ENCODE data around the gene RNF215. TPM values are rescaled to one million over a fixed set of nuclear protein-coding genes. Genes with fewer than 3 reads are reported as not detected.
"Not testable (repeated sequence)": the region's sequence is repeated elsewhere in the genome, so short reads cannot be mapped to it uniquely, and the experiment has no call there.

RNF215 gene
- total RNA-seq, 1 donor from 2014 or later, result 14.9 TPM

GRCh38 chr22:30422481-30423300 lies 35.5 kb upstream of the RNF215 start:
- intact Hi-C loops (cut with micrococcal nuclease), result loop anchor here (10.0 kb wide), 1 partner anchor 658 kb away; the partner anchor contains the start of genes UQCR10 and ZMAT5

- intact Hi-C loops (cut with micrococcal nuclease), result loop anchor here (10.0 kb wide), 1 partner anchor 657 kb away; the partner anchor contains the start of genes UQCR10 and ZMAT5
Observed at GRCh38 chr22:30421695-30422480, 34.7 kb upstream of the RNF215 start.

- intact Hi-C loops (cut with micrococcal nuclease), result loop anchor here (10.0 kb wide), 1 partner anchor 656 kb away; the partner anchor contains the start of genes UQCR10 and ZMAT5
Observed at GRCh38 chr22:30420347-30421125, 33.3 kb upstream of the RNF215 start.

- intact Hi-C loops (cut with micrococcal nuclease), result no loop called here
Observed at GRCh38 chr22:30416837-30417236, 29.6 kb upstream of the RNF215 start.

GRCh38 chr22:30416403-30416802 lies 29.2 kb upstream of the RNF215 start:
- intact Hi-C loops (cut with micrococcal nuclease), result no loop called here

GRCh38 chr22:30414525-30415047 lies 27.4 kb upstream of the RNF215 start:
- intact Hi-C loops (cut with micrococcal nuclease), result no loop called here

- intact Hi-C loops (cut with micrococcal nuclease), result no loop called here
Observed at GRCh38 chr22:30413745-30414524, 26.7 kb upstream of the RNF215 start.

- intact Hi-C loops (cut with micrococcal nuclease), result no loop called here
Observed at GRCh38 chr22:30413001-30413400, 25.8 kb upstream of the RNF215 start.

GRCh38 chr22:30411780-30412179 lies 24.6 kb upstream of the RNF215 start:
- intact Hi-C loops (cut with micrococcal nuclease), result no loop called here

GRCh38 chr22:30408388-30409102 lies 21.3 kb upstream of the RNF215 start:
- intact Hi-C loops (cut with micrococcal nuclease), result no loop called here

GRCh38 chr22:30406400-30406799 lies 19.2 kb upstream of the RNF215 start:
- intact Hi-C loops (cut with micrococcal nuclease), result no loop called here

GRCh38 chr22:30405731-30406130 lies 18.5 kb upstream of the RNF215 start:
- intact Hi-C loops (cut with micrococcal nuclease), result no loop called here

GRCh38 chr22:30404307-30404706 lies 17.1 kb upstream of the RNF215 start:
- intact Hi-C loops (cut with micrococcal nuclease), result no loop called here

- intact Hi-C loops (cut with micrococcal nuclease), result not testable (repeated sequence)
Observed at GRCh38 chr22:30402766-30403104, 15.5 kb upstream of the RNF215 start.

GRCh38 chr22:30402028-30402765 lies 15.0 kb upstream of the RNF215 start:
- intact Hi-C loops (cut with micrococcal nuclease), result no loop called here

GRCh38 chr22:30401024-30401423 lies 13.8 kb upstream of the RNF215 start:
- intact Hi-C loops (cut with micrococcal nuclease), result not testable (repeated sequence)

- intact Hi-C loops (cut with micrococcal nuclease), result no loop called here
Observed at GRCh38 chr22:30400159-30400558, 12.9 kb upstream of the RNF215 start.

- intact Hi-C loops (cut with micrococcal nuclease), result no loop called here
Observed at GRCh38 chr22:30399718-30400117, 12.5 kb upstream of the RNF215 start.
